ENCODE measurements around the gene ATG2B.

Gene ATG2B

GRCh38 chr14:96268431-96269358 is 94.4 kb downstream of the ATG2B start:
- no peak for DNase-seq

GRCh38 chr14:96267916-96268315 is 95.2 kb downstream of the ATG2B start:
- DNase-seq, result no peak

- DNase-seq, result no peak
Observed at GRCh38 chr14:96267336-96267735, 95.8 kb downstream of the ATG2B start.

- DNase-seq, result peak in 1 of 2 experiments; percentile 2
Observed at GRCh38 chr14:96265383-96266095, 97.6 kb downstream of the ATG2B start.

GRCh38 chr14:96264853-96265252 is 98.3 kb downstream of the ATG2B start:
- DNase-seq, result peak in 1 of 2 experiments; percentile 9

- DNase-seq, result no peak
Observed at GRCh38 chr14:96264200-96264553, 99.0 kb downstream of the ATG2B start.

GRCh38 chr14:96263347-96264199 is 99.6 kb downstream of the ATG2B start:
- DNase-seq, result no peak

- no peak for DNase-seq
Observed at GRCh38 chr14:96261772-96262655, 101.1 kb downstream of the ATG2B start.

- DNase-seq, result no peak
Observed at GRCh38 chr14:96261053-96261452, 102.1 kb downstream of the ATG2B start.

- DNase-seq, result no peak
Observed at GRCh38 chr14:96260341-96260821, 102.8 kb downstream of the ATG2B start.

GRCh38 chr14:96257900-96258299 is 105.2 kb downstream of the ATG2B start:
- no peak for DNase-seq

- DNase-seq, result no peak
Observed at GRCh38 chr14:96257056-96257455, 106.1 kb downstream of the ATG2B start.

GRCh38 chr14:96256407-96256806 is 106.7 kb downstream of the ATG2B start:
- no peak for DNase-seq

GRCh38 chr14:96255501-96256366 is 107.4 kb downstream of the ATG2B start, which contains the start of gene BDKRB1:
BDKRB1 (plus strand) TSS chr14:96256210; CDS start chr14:96263683, 7,473 bp downstream.
- no peak for DNase-seq

- DNase-seq, result no peak
Observed at GRCh38 chr14:96254687-96255086, 108.5 kb downstream of the ATG2B start.

- DNase-seq, result no peak
Observed at GRCh38 chr14:96252999-96253539, 110.1 kb downstream of the ATG2B start.

- no peak for DNase-seq
Observed at GRCh38 chr14:96252323-96252998, 110.7 kb downstream of the ATG2B start.

- DNase-seq, result no peak
Observed at GRCh38 chr14:96251656-96252155, 111.4 kb downstream of the ATG2B start.

- no peak for DNase-seq
Observed at GRCh38 chr14:96250485-96250884, 112.7 kb downstream of the ATG2B start.

GRCh38 chr14:96249029-96249428 is 114.1 kb downstream of the ATG2B start:
- no peak for DNase-seq

All from NCI-H526 (cell line).